HG03064 (cell line): ENCODE data around the gene CSK.
"Not testable (repeated sequence)": the region's sequence is repeated elsewhere in the genome, so short reads cannot be mapped to it uniquely, and the experiment has no call there.

Source experiments
- ATAC-seq: cut with Tn5 transposase; IDR thresholded peaks from one replicate; pipeline ENCODE4 v1.9.1; 2021; ENCODE audit warnings: low read depth; ENCODE audit not compliant: unreplicated experiment

The CSK gene

GRCh38 chr15:74781431-74782258 lies at the start of gene CSK:
Gene CSK (plus strand): TSS chr15:74782080. CDS start chr15:74798298, 16,218 bp downstream.
- no peak for ATAC-seq

- ATAC-seq: no peak
These were observed 49.0 kb upstream of the CSK start for GRCh38 chr15:74732846-74733245.

- ATAC-seq: no peak
These were observed 48.6 kb upstream of the CSK start for GRCh38 chr15:74733269-74733668.

- ATAC-seq: no peak
These were observed 46.6 kb upstream of the CSK start for GRCh38 chr15:74735305-74735704.

GRCh38 chr15:74738239-74738638 lies 43.6 kb upstream of the CSK start:
- ATAC-seq: not testable (repeated sequence)

- ATAC-seq: no peak
These were observed 39.5 kb upstream of the CSK start for GRCh38 chr15:74742422-74742821.

GRCh38 chr15:74746389-74746788 lies 35.5 kb upstream of the CSK start:
- ATAC-seq: no peak

- no peak for ATAC-seq
These were observed 33.4 kb upstream of the CSK start, which contains the start of gene CYP1A2 for GRCh38 chr15:74748322-74748946. Gene CYP1A2 (plus strand): TSS chr15:74748845. CDS start chr15:74749739, 894 bp downstream.

GRCh38 chr15:74749832-74750231 lies 32.0 kb upstream of the CSK start:
- no peak for ATAC-seq

- ATAC-seq: no peak
These were observed 31.1 kb upstream of the CSK start for GRCh38 chr15:74750751-74751150.

- no peak for ATAC-seq
These were observed 29.9 kb upstream of the CSK start for GRCh38 chr15:74752011-74752410.

- no peak for ATAC-seq
These were observed 29.3 kb upstream of the CSK start for GRCh38 chr15:74752531-74752930.

- no peak for ATAC-seq
These were observed 27.2 kb upstream of the CSK start for GRCh38 chr15:74754593-74755215.

GRCh38 chr15:74758736-74759135 lies 23.1 kb upstream of the CSK start:
- no peak for ATAC-seq

GRCh38 chr15:74762791-74763150 lies 19.1 kb upstream of the CSK start:
- no peak for ATAC-seq

- ATAC-seq: no peak
These were observed 18.5 kb upstream of the CSK start for GRCh38 chr15:74763416-74763815.

GRCh38 chr15:74767167-74768098 lies 14.4 kb upstream of the CSK start:
- no peak for ATAC-seq

GRCh38 chr15:74768099-74768770 lies 13.6 kb upstream of the CSK start:
- no peak for ATAC-seq

- ATAC-seq: no peak
These were observed 13.0 kb upstream of the CSK start for GRCh38 chr15:74768771-74769342.
